Left forelimb (tissue), 1 donor: ENCODE results near the gene WDR33.

Experiments
- DNase-seq: peaks from one replicate; pipeline ENCODE4 v3.0.0-alpha.2; 2018; ENCODE audit warnings: low spot score

The WDR33 gene

DNA sequence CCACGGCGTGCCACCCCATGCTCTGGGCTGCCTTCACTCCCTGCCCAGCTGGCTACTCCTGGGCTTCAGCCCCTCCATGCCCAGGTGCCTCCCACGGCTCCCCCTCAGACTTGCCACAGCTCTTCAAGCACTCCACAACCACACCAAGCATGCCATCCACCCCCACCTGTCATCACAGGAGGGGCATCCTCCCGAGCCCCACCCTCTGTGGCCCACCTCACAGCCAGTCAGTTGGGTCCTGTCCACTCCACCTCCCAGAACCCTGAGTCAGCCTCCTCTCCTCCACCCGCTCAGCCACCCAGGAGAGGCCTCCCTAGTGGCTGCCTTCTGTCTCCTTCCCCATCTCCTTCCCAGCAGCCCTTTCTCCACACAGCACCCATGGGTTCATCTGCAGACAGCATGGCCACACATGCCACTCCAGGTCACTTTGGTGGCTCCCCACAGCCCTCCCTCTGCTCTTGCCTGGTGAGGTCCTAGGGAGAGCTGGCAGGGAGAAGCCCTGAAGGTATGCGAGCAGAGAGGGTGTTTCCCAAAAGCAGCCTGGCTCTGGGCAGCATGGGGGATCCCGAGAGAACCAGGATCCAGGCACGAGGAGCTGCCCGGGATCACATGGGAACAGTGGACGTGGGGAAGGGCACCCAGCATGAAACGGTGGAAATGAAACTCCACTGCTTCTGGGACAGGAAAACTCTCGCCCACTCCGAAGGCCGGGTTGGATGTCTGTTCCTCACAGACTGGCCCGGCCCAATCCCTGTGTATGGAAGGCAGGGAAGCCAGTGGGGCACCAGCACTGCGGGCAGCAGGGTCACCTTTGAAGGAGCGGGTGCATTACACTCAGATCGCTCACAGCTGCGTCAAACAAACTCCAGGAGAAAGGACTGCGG lies 138.4 kb downstream of the WDR33 start:
- DNase-seq, result no peak

DNA sequence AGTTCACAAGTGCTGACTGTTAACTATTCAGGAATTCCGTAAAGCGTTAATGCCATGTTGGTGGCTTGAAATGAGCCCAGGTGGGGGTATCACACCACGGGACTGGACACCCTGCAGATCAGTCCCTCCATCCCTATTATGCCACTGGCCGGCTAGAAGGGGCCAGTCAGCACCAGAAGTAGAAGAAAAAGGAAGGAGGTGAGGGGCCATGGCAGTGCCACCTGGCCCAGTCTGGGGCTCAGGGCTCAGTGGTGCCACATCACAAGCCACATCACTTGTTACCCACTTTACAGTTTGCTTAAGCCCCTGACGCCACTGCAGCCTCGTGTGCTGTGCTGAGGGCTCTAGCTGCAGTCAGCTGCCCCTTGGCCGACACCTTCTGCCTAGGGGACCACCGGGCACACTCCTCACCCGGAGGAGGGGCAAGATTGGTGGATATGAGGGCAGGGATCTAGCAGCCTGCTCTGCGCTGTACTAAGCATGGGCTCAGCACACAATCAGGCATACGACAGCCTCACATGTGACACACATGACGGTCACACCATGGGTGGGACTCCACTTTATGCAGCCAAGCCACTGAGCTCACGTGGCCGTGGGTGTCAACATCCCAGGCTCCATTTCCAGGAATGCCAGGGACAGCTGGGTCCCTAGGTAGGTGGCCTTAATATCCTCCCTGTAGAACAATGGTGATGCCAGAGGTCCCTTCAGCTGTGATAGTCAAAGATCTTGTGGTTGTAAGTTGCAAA lies 139.2 kb downstream of the WDR33 start:
- no peak for DNase-seq

DNA sequence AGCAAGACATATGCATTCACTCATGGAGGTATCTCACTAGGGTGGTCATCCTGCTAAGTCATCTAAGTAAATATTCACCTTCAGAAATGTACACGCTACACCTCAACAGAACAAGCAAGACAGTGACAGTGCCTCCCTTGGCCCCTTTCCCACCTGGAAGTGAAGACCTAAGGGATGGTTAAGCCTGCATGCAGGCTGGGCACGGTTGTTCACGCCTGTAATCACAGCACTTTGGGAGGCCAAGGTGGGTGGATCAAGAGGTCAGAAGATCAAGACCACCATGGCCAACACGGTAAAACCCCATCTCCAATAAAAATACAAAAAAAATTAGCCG lies 140.0 kb downstream of the WDR33 start:
- no peak for DNase-seq

DNA sequence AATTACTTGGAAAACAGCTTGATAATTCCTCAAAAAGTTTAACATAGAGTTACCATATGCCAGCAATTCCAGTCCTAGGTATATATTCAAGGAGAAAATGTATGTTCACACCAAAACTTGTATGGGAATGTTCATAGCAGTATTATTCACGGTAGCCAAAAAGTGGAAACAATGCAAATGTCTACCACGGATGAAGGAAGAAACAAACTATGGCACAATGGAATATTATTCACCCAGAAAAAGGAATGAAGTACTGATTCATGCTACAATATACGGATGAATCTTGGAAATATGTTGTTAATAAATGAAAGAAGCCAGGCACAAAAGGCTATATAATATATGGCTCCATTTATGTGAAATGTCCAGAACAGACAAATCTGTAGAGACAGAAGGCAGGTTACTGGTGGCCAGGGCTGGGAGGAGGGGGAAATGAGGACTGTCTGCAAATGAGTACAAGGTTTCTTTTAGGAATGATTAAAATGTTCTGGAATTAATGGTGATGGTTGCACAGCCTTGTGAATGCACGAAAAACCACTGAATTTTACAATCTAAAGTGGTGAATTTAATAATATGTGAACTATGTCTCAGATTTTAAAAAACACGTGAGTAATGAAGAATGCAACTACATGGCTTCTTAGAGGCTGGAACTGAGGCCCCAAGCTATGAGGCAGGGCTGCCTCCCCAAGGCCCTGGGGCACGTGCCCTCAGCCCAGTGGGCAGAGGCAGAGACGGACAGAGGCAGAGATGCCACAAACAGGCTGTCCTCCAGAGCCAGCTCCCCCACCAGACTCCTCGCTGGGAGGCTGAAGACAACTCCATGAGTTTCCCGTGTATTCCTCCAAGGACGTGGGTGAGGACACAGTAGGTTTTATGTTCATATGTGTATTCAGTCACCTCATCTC lies 140.7 kb downstream of the WDR33 start:
- no peak for DNase-seq

DNA sequence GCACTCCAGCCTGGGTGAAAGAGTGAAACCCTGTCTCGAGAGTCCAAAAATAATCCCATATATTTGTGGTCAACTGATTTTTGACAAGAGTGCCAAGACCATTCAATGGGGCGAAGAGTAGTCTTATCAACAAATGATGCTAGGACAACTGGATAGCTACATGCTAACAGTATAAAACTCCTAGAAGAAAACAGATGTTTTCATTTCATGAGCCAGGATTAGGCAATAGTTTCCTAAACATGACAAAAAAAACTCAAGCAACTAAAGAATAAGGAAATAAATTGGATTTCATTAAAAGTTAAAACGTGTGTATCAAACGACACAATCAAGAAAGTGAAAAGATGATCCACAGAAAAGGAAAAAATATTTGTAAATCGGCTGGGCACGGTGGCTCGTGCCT lies 141.9 kb downstream of the WDR33 start:
- DNase-seq, result no peak

DNA sequence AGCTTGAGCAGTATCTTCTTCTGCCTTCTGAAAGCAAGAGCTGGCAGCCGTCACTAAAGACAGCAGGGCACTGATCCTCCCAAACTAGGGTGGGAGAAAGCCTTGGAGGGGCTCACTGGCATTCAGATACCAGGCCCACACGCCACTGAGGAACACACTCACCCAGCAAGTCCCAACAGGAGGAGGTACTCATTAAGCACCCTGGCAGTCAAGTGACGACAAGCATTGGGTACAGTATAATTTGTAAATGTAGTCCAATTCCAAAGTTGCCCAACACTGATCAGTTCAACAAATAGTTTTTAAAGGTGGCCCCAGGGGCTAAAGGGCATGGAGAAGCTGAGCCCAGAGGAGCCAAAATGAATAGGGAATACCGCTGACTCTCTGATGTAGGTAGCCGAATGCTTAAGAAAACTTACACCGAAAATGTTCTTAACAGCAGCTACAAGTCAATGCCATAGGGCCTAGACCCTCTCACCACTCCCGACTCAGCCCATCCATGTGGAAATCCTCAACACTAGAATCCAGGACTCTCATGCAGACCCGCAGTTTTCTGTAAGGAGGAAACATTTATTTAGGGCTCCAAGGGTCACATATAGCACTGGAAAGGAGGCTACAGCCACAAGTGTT lies 145.6 kb downstream of the WDR33 start:
- peak; percentile 28 for DNase-seq

DNA sequence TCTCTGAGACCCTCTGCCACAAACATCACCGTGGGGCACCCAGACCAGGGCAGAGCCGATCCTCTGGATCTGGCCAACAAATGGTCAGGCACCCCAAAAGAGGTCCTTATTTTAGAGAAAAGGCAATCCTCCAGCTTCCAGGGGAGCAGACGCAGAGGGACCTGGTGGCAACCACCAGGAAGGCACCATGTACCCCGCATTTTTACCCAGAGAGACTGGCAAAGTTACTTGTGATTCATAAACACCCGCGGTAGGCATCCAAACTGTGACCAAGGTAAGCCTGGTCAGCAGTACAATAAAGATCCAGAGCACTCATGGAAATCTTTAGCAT lies 146.1 kb downstream of the WDR33 start:
- DNase-seq, result no peak

DNA sequence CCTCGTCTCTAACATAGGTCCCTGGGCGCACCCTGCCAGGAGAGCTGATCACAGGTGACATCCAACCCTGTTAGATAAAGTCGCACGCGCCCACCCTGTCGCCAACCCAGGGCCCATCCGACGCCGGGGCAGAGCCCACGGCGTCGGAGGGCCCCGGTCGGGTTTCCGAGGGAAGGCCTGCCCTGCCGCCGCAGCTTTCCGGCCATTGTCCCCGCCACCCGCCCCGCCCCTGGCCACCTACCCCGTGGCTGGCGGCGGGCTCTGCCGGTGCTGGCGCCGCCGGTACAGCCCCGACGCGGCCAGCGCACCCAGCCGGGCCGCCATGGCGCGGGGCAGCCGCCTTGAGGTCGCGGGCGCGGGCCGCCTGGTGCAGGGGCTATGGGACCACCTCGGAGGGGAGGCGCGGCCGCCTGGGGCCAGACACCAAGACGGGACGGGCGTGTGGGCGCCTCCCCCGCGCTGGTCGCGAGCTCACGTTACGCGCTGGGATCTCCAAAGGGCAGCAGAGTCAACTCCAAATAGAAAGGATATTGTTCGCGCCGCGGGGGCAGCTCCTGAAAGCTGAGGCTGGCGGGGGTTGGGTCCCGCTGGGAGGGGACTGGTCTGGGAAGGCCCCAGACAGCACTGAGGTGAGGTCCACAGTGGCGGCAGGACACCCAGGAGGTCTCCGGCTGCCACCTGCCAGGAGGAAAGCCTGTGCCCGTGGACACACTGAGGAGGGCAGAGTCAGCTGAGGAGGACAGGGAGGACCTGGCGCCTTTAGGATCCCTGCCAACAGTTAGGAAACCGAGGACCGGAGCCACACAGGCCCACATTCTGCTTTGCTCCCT lies 146.7 kb downstream of the WDR33 start:
- DNase-seq, result peak; percentile 60

DNA sequence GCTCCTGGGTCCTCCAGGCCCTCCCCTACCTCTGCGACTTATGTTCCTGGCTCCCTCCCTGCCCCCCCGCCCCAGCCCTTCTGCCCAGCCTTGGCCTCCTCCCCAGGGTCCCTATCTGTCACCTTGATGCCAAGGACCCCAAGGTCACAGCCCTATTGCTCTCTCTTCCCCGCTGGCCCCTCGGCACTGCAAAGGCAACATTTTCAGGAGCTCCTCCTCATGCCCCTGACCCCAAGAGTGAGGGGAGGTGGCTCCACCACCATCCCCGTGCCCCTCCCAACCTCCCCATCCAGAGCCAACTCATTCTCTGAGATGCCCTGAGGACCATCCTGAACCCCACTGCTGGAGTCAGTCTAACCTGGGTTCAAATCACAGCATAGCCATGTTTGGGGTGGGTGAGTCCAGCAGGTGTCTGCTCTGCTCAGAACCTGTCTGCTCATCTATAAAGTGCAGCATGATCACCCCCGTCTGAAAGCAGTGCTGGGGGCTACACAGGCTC lies 147.4 kb downstream of the WDR33 start:
- DNase-seq, result peak; percentile 28

DNA sequence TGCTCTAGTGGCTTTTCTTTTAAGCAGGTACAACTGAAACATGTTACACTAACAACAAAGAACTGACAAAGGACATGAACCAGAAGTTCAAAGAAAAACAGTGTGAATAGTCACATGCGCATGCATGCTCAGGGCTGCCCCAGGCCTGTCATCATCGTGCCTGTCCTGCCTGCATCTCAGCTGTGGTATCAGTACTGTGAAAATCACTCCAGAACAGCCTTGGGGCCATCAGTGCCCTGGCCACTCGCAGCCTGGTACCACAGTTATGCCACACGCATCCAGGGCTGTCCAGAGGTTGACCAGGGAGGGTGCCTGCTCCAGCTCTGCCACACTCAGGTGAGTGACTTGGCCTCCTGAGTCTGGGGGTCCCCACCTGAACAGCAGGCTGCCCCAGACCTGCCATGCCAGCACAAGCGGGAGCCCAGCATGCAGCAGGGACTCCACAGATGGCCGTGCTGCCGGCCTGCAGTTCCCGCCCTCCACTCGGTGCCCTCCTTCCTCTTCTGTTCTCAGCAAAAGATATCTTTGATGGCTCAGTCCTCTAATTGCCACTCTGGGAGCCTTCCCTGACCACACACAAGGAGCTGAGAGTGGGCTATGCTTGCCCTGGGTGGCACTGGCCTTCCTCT lies 147.9 kb downstream of the WDR33 start:
- peak; percentile 61 for DNase-seq

DNA sequence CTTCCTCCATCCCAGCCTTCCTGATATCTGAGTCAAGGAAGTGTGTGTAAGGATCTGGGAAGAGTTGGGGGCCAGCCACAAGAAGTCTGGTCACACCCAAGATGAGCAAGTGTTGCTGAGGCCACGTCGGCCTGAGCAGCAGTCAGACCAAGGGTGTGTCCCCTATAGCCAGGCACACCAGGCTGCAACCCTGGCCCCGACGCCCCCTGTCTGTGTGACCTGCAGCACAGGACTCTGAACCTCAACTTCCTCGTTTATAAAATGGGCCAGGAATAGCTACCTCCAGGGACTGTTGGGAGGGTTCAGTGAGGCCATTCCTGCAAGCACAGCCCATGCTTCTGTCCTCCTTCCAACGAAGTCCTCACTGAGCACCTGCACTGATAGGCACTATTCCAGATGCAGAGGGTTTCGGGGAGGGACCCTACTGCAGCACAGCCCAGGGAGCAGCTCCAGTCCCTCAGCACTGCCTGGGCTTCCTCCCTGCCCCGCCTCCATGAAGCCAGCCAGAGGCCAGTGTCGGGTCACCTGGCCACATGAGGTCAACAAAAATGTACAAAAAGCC lies 148.9 kb downstream of the WDR33 start:
- peak; percentile 42 for DNase-seq

DNA sequence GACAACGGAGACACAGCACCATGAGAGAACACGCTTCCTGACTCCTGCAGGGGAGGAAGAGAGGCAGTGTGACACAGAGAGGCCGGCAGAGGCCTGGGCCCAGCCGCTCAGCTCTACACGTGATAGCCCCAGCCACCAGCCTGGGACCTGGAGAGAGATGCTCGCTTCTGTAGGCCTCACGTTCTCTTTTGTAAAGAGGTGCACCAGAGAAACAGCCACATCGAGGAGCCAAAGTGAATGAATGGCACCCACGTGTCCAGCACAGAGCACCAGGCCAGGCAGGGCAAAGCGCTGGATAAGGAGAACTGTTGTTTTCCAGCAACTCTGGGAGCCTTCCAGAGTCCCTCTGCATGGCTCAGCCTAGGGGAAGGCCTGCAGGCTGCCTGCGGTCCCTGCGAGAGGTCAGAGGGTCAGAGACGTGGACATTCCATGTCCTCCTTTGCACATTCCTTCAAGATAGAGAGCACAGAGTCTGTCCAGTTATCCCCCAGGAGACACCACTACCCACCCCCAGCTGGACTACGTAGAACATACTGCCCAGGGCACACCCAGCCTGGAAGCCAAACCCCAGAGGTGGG lies 149.8 kb downstream of the WDR33 start:
- no peak for DNase-seq

DNA sequence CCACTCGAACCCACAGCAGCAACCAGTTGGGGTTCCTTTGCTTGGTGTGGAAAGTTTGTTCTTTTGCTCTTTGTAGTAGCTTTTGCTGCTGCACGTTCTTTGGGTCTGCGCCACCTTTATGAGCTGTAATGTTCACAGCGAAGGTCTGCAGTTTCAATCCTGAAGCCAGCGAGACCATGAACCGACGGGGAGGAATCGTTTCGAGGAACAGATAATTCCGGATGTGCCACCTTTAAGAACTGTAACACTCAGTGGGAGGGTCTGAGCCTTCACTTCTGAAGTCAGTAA lies 150.7 kb downstream of the WDR33 start:
- DNase-seq, result no peak

DNA sequence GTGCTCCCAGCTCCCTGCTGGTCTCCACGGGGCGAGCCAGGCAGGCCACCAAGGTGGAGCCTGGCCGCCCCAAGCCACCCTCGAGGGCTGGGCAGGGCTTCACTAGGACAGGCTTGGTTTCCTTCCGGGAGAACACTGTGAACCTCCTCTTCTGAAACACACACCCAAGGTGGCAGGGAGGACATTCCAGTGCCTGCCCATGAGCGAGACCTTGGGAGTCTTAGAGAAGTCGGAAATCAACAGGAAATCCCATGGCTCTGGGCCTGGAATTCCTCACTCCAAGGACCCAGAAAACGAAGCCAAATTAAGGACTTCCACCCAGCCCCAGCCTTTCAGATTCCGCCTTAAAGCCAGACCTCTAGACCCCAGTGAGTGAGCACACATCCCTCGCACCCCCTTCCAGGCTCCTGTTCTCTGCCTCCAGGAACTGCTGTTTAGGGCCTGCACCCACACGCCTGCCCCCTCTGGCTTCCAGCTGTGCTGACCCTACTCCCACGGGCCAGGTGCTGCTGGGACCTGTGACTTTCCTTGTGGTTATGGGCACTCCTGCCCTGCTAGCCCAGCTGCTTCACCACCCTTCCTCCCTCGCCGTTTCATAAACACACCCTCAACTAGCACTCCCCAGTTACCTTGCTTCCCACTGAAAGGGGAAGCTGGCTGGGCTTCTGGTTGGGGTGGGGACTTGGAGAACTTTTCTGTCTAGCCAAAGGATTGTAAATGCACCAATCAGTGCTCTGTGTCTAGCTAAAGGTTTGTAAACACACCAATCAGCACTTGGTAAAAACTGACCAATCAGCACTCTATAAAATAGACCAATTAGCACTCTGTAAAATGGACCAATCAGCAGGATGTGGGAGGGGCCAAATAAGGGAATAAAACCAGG lies 151.3 kb downstream of the WDR33 start:
- no peak for DNase-seq

DNA sequence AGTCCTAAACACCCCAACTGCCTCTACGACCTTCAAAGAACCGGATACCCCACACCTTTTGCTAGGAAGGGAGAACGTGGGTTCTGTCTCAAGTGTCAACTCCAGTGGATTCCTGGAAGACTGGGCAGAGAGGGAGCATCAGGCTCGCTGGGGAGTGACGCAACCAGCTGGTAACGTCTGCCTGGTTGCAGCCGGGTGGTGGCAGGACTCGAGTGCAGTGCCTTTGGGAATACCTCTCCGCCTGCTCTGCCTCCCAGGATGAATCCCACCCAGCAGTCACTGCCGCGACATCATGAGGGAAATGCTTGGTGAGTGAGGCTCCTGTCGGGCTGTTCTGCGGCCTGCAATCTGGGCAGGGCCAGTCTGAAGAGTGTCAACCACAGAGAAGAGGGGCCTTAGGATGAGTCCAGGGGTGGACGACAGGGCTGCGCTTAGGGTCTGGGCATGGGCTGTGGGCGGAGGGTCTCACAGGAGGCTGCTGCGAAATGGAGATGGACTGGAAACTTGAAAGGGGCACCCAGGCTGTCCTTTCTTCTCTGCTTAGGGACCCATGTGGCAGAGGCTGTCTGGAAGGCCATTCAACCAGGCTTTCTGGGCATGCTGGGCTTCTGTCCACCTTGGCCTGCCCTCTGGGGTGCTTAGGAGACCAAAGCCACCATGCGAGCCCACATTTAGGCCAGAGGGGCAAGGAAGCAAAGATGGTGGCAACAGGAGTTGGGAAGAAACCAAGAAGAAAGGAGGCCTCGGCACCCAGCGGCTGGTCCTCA lies 152.1 kb downstream of the WDR33 start:
- no peak for DNase-seq

DNA sequence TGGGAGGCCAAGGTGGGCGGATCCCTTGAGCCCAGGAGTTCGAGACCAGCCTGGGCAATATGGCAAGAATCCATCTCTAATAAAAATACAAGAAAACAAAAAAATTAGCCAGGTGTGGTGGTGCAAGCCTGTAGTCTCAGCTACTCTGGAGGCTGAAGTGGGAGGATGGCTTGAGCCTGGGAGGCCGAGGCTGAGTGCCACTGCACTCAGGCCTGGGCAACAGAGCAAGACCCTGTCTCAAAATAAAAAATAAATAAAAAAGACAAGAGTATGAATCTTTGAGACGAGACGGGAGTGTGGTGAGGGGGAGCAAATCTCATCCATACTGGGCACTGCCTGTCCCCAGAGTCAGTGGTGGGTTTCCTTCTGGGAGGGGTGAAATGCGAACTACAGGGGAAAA lies 152.8 kb downstream of the WDR33 start:
- DNase-seq, result no peak

DNA sequence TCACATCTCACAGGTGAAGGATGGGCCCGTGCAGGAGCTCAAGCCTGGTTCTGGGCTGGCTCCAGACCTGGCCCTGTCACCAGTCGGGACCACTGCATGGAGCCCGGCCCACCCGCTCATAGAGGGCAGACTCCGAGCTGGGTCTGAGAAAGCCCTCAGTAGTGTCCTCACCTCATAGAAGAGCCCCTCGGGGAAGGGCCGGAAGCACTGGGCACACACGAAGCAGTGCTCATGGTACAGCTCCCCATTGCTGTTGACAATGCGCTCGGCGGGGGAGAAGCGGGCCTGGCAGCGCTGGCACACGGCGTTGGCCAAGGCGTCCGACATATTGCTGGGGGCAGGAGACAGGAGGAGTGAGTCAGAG lies 153.8 kb downstream of the WDR33 start:
- DNase-seq, result no peak

DNA sequence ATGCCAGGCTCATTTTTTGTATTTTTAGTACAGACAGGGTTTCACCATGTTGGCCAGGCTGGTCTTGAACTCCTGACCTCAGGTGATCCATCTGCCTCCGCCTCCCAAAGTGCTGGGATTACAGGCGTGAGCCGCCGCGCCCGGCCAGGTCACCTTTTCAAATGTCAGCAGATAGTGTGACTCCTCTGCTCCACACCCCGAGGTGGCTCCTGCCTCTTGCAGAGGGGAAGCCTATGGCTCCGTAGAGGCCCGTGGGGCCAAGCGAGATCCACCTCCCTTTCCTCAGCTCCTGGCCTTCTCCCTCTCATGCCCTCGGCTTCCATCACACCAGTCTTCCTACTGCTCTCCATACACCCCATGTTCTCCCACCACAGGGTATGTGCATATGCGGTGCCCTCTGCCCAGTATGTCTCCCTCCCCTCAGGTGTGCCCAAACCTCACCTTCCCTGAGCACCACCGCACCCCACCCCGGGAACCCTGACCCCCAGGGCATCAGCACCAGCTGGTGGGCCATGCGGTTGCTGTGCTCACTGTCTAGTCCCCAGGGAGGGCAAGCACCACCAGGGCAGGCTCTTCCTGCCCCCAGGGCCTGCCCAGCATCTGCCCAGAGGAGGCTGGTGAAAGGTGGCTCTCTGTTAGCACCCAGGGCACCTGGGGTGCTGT lies 154.3 kb downstream of the WDR33 start:
- no peak for DNase-seq
